MM.1S (cell line): Measurements from ENCODE around the gene SCFD2.

ENCODE experiments used
- DNase-seq: peaks from one replicate; pipeline ENCODE4 v3.0.0-alpha.2; 2015
- H2AFZ ChIP-seq: fragments of 300-600 bp; sonication (generic); 2 replicates; pipeline ENCODE4 v1.6.0; 2016; ENCODE audit warnings: antibody characterized with exemption, low read length
- H3F3A ChIP-seq: fragments of 300-600 bp; sonication (generic); 2 replicates; pipeline ENCODE4 v1.6.1; 2016; ENCODE audit warnings: mild to moderate bottlenecking, antibody characterized with exemption, low read length, moderate library complexity, mixed read lengths; ENCODE audit not compliant: insufficient read depth
- H3K27ac ChIP-seq: fragments of 300-600 bp; sonication (generic); 2 replicates; pipeline ENCODE4 v1.5.1; 2016; ENCODE audit warnings: mild to moderate bottlenecking, low read length
- H3K27me3 ChIP-seq: fragments of 300-600 bp; sonication (generic); replicated peaks from 2 replicates; pipeline ENCODE4 v1.6.0; 2016; ENCODE audit warnings: low read length; ENCODE audit not compliant: insufficient read depth
- H3K36me3 ChIP-seq: fragments of 300-600 bp; sonication (generic); replicated peaks from 2 replicates; pipeline ENCODE4 v1.6.1; 2016; ENCODE audit warnings: mild to moderate bottlenecking, low read length, mixed read lengths; ENCODE audit not compliant: insufficient read depth
- H3K4me1 ChIP-seq: fragments of 300-600 bp; sonication (generic); 2 replicates; pipeline ENCODE4 v1.6.1; 2016; ENCODE audit warnings: low read length, mixed read lengths
- H3K4me2 ChIP-seq: fragments of 300-600 bp; sonication (generic); 2 replicates; pipeline ENCODE4 v1.6.0; 2016; ENCODE audit warnings: low read depth, low read length
- H3K4me3 ChIP-seq: fragments of 300-600 bp; sonication (generic); 2 replicates; pipeline ENCODE4 v1.5.1; 2016; ENCODE audit warnings: low read length, mixed read lengths
- H3K79me2 ChIP-seq: fragments of 300-600 bp; sonication (generic); 2 replicates; pipeline ENCODE4 v1.6.1; 2016; ENCODE audit warnings: mixed run types, low read length, mixed read lengths
- H3K9ac ChIP-seq: fragments of 300-600 bp; sonication (generic); 2 replicates; pipeline ENCODE4 v1.6.1; 2016; ENCODE audit warnings: low read length, mixed read lengths
- H3K9me2 ChIP-seq: fragments of 300-600 bp; sonication (generic); replicated peaks from 2 replicates; pipeline ENCODE4 v1.6.1; 2016; ENCODE audit warnings: mild to moderate bottlenecking, low read length, mixed read lengths; ENCODE audit not compliant: insufficient read depth
- H3K9me3 ChIP-seq: fragments of 300-600 bp; sonication (generic); replicated peaks from 2 replicates; pipeline ENCODE4 v1.6.1; 2016; ENCODE audit warnings: mild to moderate bottlenecking, low read length, mixed read lengths; ENCODE audit not compliant: insufficient read depth
- H4K20me1 ChIP-seq: fragments of 300-600 bp; sonication (generic); 2 replicates; pipeline ENCODE4 v1.6.1; 2016; ENCODE audit warnings: mild to moderate bottlenecking, low read length, moderate library complexity, mixed read lengths; ENCODE audit not compliant: insufficient read depth
- CTCF ChIP-seq: fragments of 300-600 bp; sonication (generic); IDR thresholded peaks from 2 replicates; pipeline ENCODE4 v1.5.1; 2016; ENCODE audit warnings: antibody characterized with exemption, low read length, mixed read lengths
- EZH2 ChIP-seq: fragments of 300-600 bp; sonication (generic); optimal IDR thresholded peaks from 2 replicates; pipeline ENCODE3; 2017; ENCODE audit warnings: low read depth, mild to moderate bottlenecking, antibody characterized with exemption, low read length, mixed read lengths
- EZH2phosphoT487 ChIP-seq: fragments of 300-600 bp; sonication (generic); IDR thresholded peaks from 2 replicates; pipeline ENCODE4 v1.6.1; 2018; ENCODE audit warnings: antibody characterized with exemption, low read length

Gene SCFD2

GRCh38 chr4:52950226-52950625 is 415.6 kb downstream of the SCFD2 start:
- Histone ChIP-seq H3K79me2 (no peaks in the 10 kb centered on the region), H3K4me3 (no peak overlapping the region), H4K20me1 (no peaks in the 10 kb centered on the region), H3F3A (no peaks in the 10 kb centered on the region), H2AFZ (no peak overlapping the region), H3K9ac (no peak overlapping the region), H3K36me3 (no peaks in the 10 kb centered on the region), H3K4me1 (no peaks in the 10 kb centered on the region), H3K27me3 (no peaks in the 10 kb centered on the region), H3K27ac (no peak overlapping the region), H3K4me2 (no peak overlapping the region), H3K9me2 (no peaks in the 10 kb centered on the region), H3K9me3 (no peaks in the 10 kb centered on the region)
- no peak for TF ChIP-seq CTCF
- no peak for TF ChIP-seq EZH2
- TF ChIP-seq EZH2phosphoT487: no peak
- no peak for DNase-seq

GRCh38 chr4:52949336-52949735 is 416.5 kb downstream of the SCFD2 start:
- TF ChIP-seq EZH2phosphoT487 (no peak), EZH2 (no peak), CTCF (no peak)
- Histone ChIP-seq H2AFZ (no peak overlapping the region), H3K9ac (no peak overlapping the region), H4K20me1 (no peaks in the 10 kb centered on the region), H3F3A (no peaks in the 10 kb centered on the region), H3K9me3 (no peaks in the 10 kb centered on the region), H3K9me2 (no peaks in the 10 kb centered on the region), H3K27ac (no peak overlapping the region), H3K79me2 (no peaks in the 10 kb centered on the region), H3K4me1 (no peaks in the 10 kb centered on the region), H3K36me3 (no peaks in the 10 kb centered on the region), H3K4me3 (no peak overlapping the region), H3K4me2 (no peak overlapping the region), H3K27me3 (no peaks in the 10 kb centered on the region)
- DNase-seq: no peak

GRCh38 chr4:52948057-52948423 is 417.8 kb downstream of the SCFD2 start:
- Histone ChIP-seq H3K79me2 (no peaks in the 10 kb centered on the region), H3F3A (no peaks in the 10 kb centered on the region), H3K27ac (no peak overlapping the region), H3K36me3 (no peaks in the 10 kb centered on the region), H3K9ac (no peak overlapping the region), H3K9me3 (no peaks in the 10 kb centered on the region), H3K4me2 (no peak overlapping the region), H3K4me1 (no peaks in the 10 kb centered on the region), H3K9me2 (no peaks in the 10 kb centered on the region), H3K27me3 (no peaks in the 10 kb centered on the region), H2AFZ (no peak overlapping the region), H4K20me1 (no peaks in the 10 kb centered on the region), H3K4me3 (no peak overlapping the region)
- DNase-seq: no peak
- TF ChIP-seq EZH2 (no peak), CTCF (no peak), EZH2phosphoT487 (no peak)
